Lower leg skin (tissue), 4 donors: ENCODE data around the gene TXLNB. TPM values are rescaled to one million over a fixed set of nuclear protein-coding genes. Genes with fewer than 3 reads are reported as not detected.

Experiments
- DNase-seq, 2 donors: peaks; one replicate each; pipeline ENCODE4 v3.0.0-alpha.2; 2019; ENCODE audit warnings: low spot score in 2 of 2
- H3K4me3 ChIP-seq: fragments of 200-600 bp; sonication (generic); 2 replicates; pipeline ENCODE4 v1.5.1; 2017; ENCODE audit warnings: mild to moderate bottlenecking, low read depth; ENCODE audit not compliant: poor library complexity, severe bottlenecking
- CTCF ChIP-seq, 3 donors: fragments of 450-650 bp; IDR thresholded peaks; one replicate each; pipeline ENCODE4 v1.5.1; 2016; ENCODE audit warnings: antibody characterized with exemption in 3 of 3, mild to moderate bottlenecking in 3 of 3, moderate library complexity in 2 of 3
- POLR2A ChIP-seq, 2 donors: fragments of 450-650 bp; IDR thresholded peaks; one replicate each; pipeline ENCODE4 v1.6.1; 2016 to 2017; ENCODE audit warnings: antibody characterized with exemption in 2 of 2, mild to moderate bottlenecking in 1 of 2, moderate library complexity in 1 of 2
- WGBS, 2 donors: methylation state at CpG; one replicate each; pipeline ENCODE4 v1.1.5; 2018; 5-methylcytosine and 5-hydroxymethylcytosine counted together
- intact Hi-C: fragments of 100-400 bp; cut with DNase I; formaldehyde crosslinking; loops from one replicate; pipeline ENCODE4 v1.15.0; 2023; ENCODE audit warnings: low total_unique reads
- total RNA-seq, 4 donors: library from RNA; depleted of rRNA; stranded (reverse); fragments of >200 nt; gene quantifications; one replicate each; pipeline ENCODE4 v1.1.0, GENCODE V29; 2016

TXLNB gene
- total RNA-seq, 4 donors from 2014 or later = 0.27 to 0.29 TPM; not detected in 2

- no peak for DNase-seq
- intact Hi-C loops = no loop called here
- H3K4me3 ChIP-seq = no peak overlapping the region
- WGBS, 2 donors = 96% methylated on average over 2 of the region's 2 CpGs
- no peak for TF ChIP-seq CTCF (IDR thresholded peaks at IDR 0.05)
- TF ChIP-seq POLR2A (IDR thresholded peaks at IDR 0.05) = no peak
These were observed 86.8 kb downstream of the TXLNB start for GRCh38 chr6:139204978-139205377.

- DNase-seq = no peak
- intact Hi-C loops = no loop called here
- WGBS, 2 donors = 91 to 92% methylated on average over 4 of the region's 4 CpGs
- no peak for TF ChIP-seq CTCF (IDR thresholded peaks at IDR 0.05)
- TF ChIP-seq POLR2A (IDR thresholded peaks at IDR 0.05) = no peak
- H3K4me3 ChIP-seq = no peak overlapping the region
These were observed 90.4 kb downstream of the TXLNB start for GRCh38 chr6:139201378-139201777.

GRCh38 chr6:139198529-139199288, 93.1 kb downstream of the TXLNB start:
- no peak for DNase-seq
- WGBS, 2 donors = 80 to 86% methylated on average over 4 of the region's 4 CpGs
- TF ChIP-seq POLR2A (IDR thresholded peaks at IDR 0.05) (no peak), CTCF (IDR thresholded peaks at IDR 0.05) (no peak)

GRCh38 chr6:139194740-139195139, 97.1 kb downstream of the TXLNB start:
- no peak for TF ChIP-seq POLR2A (IDR thresholded peaks at IDR 0.05)
- no peak for TF ChIP-seq CTCF (IDR thresholded peaks at IDR 0.05)
- no peak for DNase-seq
- intact Hi-C loops = no loop called here
- WGBS, 2 donors = 45 to 57% methylated on average over 3 of the region's 3 CpGs
- H3K4me3 ChIP-seq = no peak overlapping the region

More at GRCh38 chr6:139198529-139199288, 93.1 kb downstream of the TXLNB start:
- H3K4me3 ChIP-seq = no peak overlapping the region
- intact Hi-C loops = no loop called here

Other genes starting within 250 kb of the TXLNB start
- 10 to 100 TPM; 80.3 to 99.5 (median 86.5) TPM for gene HECA, start 156.9 kb downstream of the TXLNB start, total RNA-seq
- gene CITED2, start 82.7 kb upstream of the TXLNB start, total RNA-seq = 100 to 1,000 TPM; 155 to 313 (median 257) TPM